Peyer's patch (tissue), 4 donors: ENCODE data around the gene DMGDH. TPM values are rescaled to one million over a fixed set of nuclear protein-coding genes. Genes with fewer than 3 reads are reported as not detected.

ENCODE experiments used
- DNase-seq, 3 donors: peaks; one replicate each; pipeline ENCODE4 v3.0.0-alpha.2; 2017 to 2019
- H3K27ac ChIP-seq, 4 donors: fragments of 200-600 bp; sonication (generic); one replicate each; pipeline ENCODE4 v1.5.1; 2016 to 2019
- H3K27me3 ChIP-seq, 2 donors: fragments of 200-600 bp; sonication (generic); one replicate each; pipeline ENCODE4 v1.5.1; 2019
- H3K36me3 ChIP-seq, 3 donors: fragments of 200-600 bp; sonication (generic); one replicate each; pipeline ENCODE4 v1.5.1; 2016 to 2019
- H3K4me1 ChIP-seq, 4 donors: fragments of 200-600 bp; sonication (generic); one replicate each; pipeline ENCODE4 v1.5.1; 2016 to 2019
- H3K4me3 ChIP-seq, 4 donors: fragments of 200-600 bp; sonication (generic); 1 replicate in 3 of 4; 2 replicates in 1 of 4; pipeline ENCODE4 v1.5.1; 2016 to 2019; ENCODE audit warnings: mild to moderate bottlenecking in 1 of 4
- H3K9me3 ChIP-seq, 4 donors: fragments of 200-600 bp; sonication (generic); one replicate each; pipeline ENCODE4 v1.5.1; 2016 to 2019; ENCODE audit warnings: mild to moderate bottlenecking in 1 of 4
- CTCF ChIP-seq, 6 experiments: fragments of 450-650 bp in 4 of 6; fragments of 200-600 bp in 2 of 6; sonication (generic) in 1 of 6; IDR thresholded peaks; one replicate each; pipeline ENCODE4 v1.5.1; 2017 to 2019; ENCODE audit warnings: antibody characterized with exemption in 6 of 6, mild to moderate bottlenecking in 3 of 6, moderate library complexity in 1 of 6
- POLR2A ChIP-seq, 2 donors: fragments of 450-650 bp; IDR thresholded peaks; one replicate each; pipeline ENCODE4 v1.5.1; 2017; ENCODE audit warnings: antibody characterized with exemption in 2 of 2, mild to moderate bottlenecking in 2 of 2, moderate library complexity in 2 of 2
- total RNA-seq, 4 donors: library from RNA; depleted of rRNA; stranded (reverse); fragments of >200 nt; gene quantifications; one replicate each; pipeline ENCODE4 v1.1.0, GENCODE V29; 2016

The DMGDH gene
- total RNA-seq, 4 donors from 2014 or later: 0.94 to 1.9 TPM; not detected in 2

GRCh38 chr5:79023947-79024346 is 45.5 kb downstream of the DMGDH start:
- TF ChIP-seq POLR2A (IDR thresholded peaks at IDR 0.05): no peak
- no peak for TF ChIP-seq CTCF (IDR thresholded peaks at IDR 0.05)
- Histone ChIP-seq H3K27me3 (no peaks in the 10 kb centered on the region), H3K36me3 (no peaks in the 10 kb centered on the region), H3K4me1 (peaks cover 0 to 8% (median 0%) of the 10 kb centered on the region in 4 donors), H3K9me3 (no peaks in the 10 kb centered on the region), H3K4me3 (no peak overlapping the region), H3K27ac (no peak overlapping the region)
- no peak for DNase-seq

- Histone ChIP-seq H3K4me3 (no peak overlapping the region), H3K27me3 (no peaks in the 10 kb centered on the region), H3K27ac (no peak overlapping the region), H3K36me3 (no peaks in the 10 kb centered on the region), H3K9me3 (no peaks in the 10 kb centered on the region), H3K4me1 (peaks cover 0 to 8% (median 0%) of the 10 kb centered on the region in 4 donors)
- TF ChIP-seq POLR2A (IDR thresholded peaks at IDR 0.05) (no peak), CTCF (IDR thresholded peaks at IDR 0.05) (no peak)
- no peak for DNase-seq
Observed at GRCh38 chr5:79023348-79023747, 46.1 kb downstream of the DMGDH start.

- TF ChIP-seq CTCF (IDR thresholded peaks at IDR 0.05) (no peak), POLR2A (IDR thresholded peaks at IDR 0.05) (no peak)
- Histone ChIP-seq H3K4me3 (no peak overlapping the region), H3K27ac (no peak overlapping the region), H3K36me3 (no peaks in the 10 kb centered on the region), H3K4me1 (peaks cover 0 to 8% (median 0%) of the 10 kb centered on the region in 4 donors), H3K27me3 (no peaks in the 10 kb centered on the region), H3K9me3 (no peaks in the 10 kb centered on the region)
- DNase-seq: no peak
Observed at GRCh38 chr5:79022771-79023170, 46.7 kb downstream of the DMGDH start.

GRCh38 chr5:79021753-79022152 is 47.7 kb downstream of the DMGDH start:
- H3K36me3 ChIP-seq: no peaks in the 10 kb centered on the region
- no peak overlapping the region for H3K27ac ChIP-seq
- H3K9me3 ChIP-seq: no peaks in the 10 kb centered on the region
- TF ChIP-seq POLR2A (IDR thresholded peaks at IDR 0.05) (no peak), CTCF (IDR thresholded peaks at IDR 0.05) (no peak)
- no peak for DNase-seq
- peaks cover 0 to 8% (median 0%) of the 10 kb centered on the region in 4 donors for H3K4me1 ChIP-seq
- H3K27me3 ChIP-seq: no peaks in the 10 kb centered on the region
- H3K4me3 ChIP-seq: no peak overlapping the region

- H3K27me3 ChIP-seq: no peaks in the 10 kb centered on the region
- peak overlapping the region in 1 of 4 donors; percentile 8 for H3K4me3 ChIP-seq
- DNase-seq: peak in 1 of 3 donors; percentile 73
Observed at GRCh38 chr5:79020861-79021561, 48.5 kb downstream of the DMGDH start.

More at GRCh38 chr5:79020861-79021561, 48.5 kb downstream of the DMGDH start:
- no peak overlapping the region for H3K27ac ChIP-seq
- TF ChIP-seq POLR2A (IDR thresholded peaks at IDR 0.05) (no peak), CTCF (IDR thresholded peaks at IDR 0.05) (peak in 5 of 6 experiments; percentile 28 to 63 (median 59))
- H3K4me1 ChIP-seq: peaks cover 0 to 8% (median 0%) of the 10 kb centered on the region in 4 donors
- no peaks in the 10 kb centered on the region for H3K36me3 ChIP-seq
- H3K9me3 ChIP-seq: no peaks in the 10 kb centered on the region
